HG02943 (cell line): Measurements from ENCODE around the gene MMP23B.

Experiments
- ATAC-seq: cut with Tn5 transposase; IDR thresholded peaks from one replicate; pipeline ENCODE4 v1.9.1; 2021; ENCODE audit warnings: mild to moderate bottlenecking, low read depth, moderate library complexity; ENCODE audit not compliant: unreplicated experiment

MMP23B gene

DNA sequence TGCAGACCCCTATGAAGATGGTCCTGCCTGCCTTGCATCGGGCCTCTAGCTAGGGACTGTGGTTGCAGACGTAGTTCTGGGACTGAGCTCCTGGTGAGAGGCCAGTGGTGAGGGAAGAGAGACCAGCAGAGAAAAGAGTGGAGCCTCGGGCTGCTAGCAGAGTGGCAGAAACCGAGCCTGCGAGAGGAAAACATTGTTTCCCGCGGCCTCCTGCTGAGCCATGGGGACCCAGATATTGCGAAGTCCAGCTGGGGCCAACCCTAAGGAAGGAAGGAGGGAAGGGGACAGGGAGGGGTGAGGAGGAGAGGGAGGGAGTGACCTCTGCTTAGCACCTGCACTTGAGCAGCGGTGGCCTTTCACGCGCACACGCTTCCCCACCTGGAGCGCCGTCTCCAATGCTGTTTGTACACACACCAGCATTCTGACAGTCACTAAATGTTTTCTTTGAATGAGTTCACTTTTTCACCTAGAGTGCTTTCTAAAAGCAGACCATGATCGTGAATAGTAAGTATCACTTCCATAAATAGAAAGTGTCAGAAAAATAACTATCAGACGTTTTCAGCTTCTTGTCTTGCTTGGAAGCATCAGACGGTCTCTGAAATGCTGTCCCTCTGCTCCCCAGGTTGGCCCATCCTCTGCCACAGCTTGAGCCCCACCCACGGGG is 29.5 kb upstream of the MMP23B start:
- ATAC-seq: no peak

GRCh38 chr1:1602968-1603506 is 28.9 kb upstream of the MMP23B start:
- no peak for ATAC-seq

DNA sequence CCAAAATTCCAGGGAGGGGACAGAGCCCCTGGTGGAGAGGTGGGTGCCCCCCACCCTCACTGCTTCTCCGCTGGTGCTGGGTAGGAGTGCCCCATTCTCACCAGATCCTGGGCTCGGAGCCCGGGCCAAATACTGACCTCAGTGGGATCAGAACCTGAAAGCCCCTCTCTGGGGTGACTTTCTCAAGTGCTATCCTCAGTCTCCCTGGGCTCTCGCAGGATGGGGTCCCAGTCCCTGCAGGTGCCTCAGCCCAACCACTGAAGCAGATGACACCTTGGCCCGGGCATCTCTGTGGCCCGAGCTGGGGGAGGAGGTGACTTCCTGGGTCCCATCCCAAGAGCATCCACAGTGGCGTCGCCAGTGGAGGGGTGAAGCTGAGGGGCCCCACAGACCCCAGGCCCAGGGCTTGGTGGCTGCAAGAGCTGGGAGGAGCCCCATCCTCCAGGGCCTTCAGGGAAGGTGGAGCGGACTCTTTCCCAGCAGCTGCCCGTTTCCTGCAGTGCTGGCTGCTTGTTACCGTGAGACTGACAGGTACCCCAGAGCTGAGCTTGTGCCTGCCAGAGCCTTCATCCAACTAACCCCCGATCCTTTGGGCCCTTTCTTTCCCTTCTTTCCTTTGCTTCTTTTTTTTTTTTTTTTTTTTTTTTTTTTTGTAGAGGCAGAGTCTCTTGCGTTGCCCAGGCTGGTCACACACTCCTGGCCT is 28.2 kb upstream of the MMP23B start:
- no peak for ATAC-seq

- no peak for ATAC-seq
Measured at GRCh38 chr1:1604374-1605033, 27.5 kb upstream of the MMP23B start.

DNA sequence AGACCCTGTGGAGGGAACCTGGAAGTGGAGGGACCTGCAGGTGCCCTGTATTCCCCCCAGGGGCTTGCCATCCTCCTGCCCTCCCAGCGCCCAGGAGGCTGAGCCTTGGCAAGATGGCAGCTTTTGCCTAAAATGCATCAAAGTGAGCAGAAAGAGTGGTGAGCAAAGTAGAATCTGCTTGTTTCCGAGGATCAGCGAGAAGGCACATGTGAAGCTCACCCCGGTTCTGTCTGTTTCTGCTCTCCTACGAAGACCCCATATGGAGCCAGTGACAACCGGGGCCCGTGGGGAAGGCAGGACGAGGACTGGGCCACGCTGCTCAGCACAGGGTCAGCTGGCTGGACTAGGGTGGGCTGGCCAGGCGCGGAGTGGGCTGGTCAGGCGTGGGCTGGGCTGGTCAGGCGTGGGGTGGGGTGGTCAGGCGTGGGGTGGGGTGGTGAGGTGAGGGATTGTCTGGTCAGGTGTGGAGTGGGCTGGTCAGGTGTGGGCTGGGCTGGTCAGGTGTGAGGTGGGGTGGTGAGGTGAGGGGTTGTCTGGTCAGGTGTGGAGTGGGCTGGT is 26.9 kb upstream of the MMP23B start:
- no peak for ATAC-seq

DNA sequence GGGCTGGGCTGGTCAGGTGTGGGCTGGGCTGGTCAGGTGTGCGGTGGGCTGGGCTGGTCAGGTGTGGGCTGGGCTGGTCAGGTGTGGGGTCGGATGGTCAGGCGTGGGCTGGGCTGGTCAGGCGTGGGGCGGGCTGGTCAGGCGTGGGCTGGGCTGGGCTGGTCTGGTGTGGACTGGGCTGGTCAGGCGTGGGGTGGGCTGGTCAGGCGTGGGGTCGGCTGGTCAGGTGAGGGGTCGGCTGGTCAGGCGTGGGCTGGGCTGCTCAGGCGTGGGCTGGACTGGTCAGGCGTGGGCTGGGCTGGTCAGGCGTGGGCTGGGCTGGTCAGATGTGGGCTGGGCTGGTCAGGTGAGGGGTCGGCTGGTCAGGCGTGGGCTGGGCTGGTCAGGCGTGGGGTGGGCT is 26.2 kb upstream of the MMP23B start:
- ATAC-seq: no peak

GRCh38 chr1:1606232-1606631 is 25.7 kb upstream of the MMP23B start:
- ATAC-seq: no peak

- no peak for ATAC-seq
Measured at GRCh38 chr1:1609822-1610485, 22.0 kb upstream of the MMP23B start.

DNA sequence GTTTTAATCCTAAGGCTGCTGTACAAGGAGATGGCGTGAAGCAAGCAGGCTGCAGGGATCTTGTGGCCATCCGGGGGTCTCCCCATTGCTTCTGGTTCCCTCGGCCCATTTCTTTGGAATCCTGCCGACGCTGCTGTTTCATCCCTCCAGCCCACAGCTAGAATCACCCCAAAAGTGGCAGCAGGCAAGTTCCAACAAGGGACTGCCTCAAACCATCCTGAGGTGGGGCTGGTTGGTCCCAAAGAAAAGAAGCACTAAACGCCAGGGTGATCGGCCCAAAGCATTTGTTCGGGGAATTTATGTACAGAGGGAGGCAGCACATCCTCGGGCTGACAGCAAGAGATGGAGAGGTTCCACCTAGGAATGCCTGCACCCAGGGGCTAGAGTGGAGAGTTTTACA is 21.2 kb upstream of the MMP23B start:
- ATAC-seq: no peak

DNA sequence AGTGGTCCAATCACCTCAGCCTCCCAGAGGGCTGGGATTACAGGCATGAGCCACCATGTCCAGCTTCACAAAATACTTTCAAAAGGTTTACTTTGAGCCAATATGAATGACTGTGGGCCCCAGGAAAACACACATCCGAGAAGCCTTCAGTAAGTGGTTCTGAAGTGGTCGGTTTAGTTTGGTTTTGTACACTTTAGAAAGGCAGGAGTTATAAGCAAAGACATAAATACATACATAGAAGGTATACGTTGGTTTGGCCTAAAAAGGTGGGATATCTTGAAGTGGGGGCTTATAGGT is 19.9 kb upstream of the MMP23B start:
- no peak for ATAC-seq

- no peak for ATAC-seq
Measured at GRCh38 chr1:1613509-1614082, 18.4 kb upstream of the MMP23B start.

- ATAC-seq: no peak
Measured at GRCh38 chr1:1614204-1614953, 17.6 kb upstream of the MMP23B start.

- no peak for ATAC-seq
Measured at GRCh38 chr1:1614954-1615255, 17.1 kb upstream of the MMP23B start.

GRCh38 chr1:1615256-1616044 is 16.5 kb upstream of the MMP23B start, which contains the start of gene MIB2:
Gene MIB2 (plus strand): TSS chr1:1615500. CDS start chr1:1623453, 7,953 bp downstream.
- peak; percentile 70 for ATAC-seq

DNA sequence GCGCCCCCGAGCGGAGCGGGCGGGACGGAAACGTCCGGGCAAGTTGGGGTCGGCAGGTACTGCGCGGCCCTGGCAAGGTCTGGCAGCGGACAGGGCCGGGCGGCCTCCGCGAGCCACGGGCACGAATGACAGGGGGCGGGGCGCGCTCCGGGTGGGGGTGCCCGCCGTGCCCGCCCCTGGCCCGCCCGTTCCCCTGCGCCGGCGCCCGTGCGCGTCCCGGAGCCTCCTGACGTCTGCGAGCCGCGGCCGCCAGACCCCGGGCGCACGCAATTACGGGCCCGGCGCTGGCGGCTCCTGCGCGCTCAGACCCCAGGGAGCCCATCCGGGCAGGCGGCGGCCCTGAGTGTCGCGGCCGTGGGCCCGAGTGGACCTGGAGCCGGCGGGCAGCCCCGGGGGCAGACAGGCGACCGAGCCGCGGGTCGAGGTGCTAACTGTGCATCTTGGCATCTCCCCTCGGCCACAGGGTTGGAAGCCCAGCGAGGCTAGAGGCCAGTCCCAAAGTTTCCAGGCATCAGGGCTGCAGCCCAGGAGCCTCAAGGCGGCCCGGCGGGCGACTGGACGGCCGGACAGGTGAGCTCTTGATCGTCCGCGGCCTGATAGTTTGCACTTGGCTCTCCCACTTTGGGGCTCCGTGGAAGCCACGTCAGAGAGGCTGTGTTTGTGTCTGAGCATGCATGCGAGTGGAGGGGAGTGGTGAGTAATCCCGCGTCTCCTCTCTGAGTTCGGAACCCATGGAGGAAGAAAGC is 15.8 kb upstream of the MMP23B start:
- peak; percentile 18 for ATAC-seq

DNA sequence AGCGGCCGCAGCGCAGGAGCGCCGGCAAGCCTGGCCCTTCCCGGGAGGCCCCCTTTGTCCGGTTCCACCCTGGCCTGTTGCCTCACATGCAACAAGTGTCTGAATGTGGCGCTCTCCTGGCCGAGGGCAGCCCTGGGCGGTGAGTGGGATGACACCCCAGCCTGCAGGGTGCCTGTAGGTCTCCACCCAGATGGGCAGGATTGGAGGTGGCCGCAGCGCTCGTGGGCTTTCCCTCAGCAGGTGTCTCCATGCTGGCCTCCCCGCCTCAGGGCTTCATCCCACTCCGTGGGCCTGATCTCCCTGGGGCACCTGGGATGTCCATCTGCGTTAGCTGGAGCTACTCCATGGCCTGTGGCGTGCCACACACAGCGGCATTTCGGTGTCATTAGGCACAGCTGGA is 15.1 kb upstream of the MMP23B start:
- no peak for ATAC-seq

- ATAC-seq: no peak
Measured at GRCh38 chr1:1617516-1617915, 14.5 kb upstream of the MMP23B start.

DNA sequence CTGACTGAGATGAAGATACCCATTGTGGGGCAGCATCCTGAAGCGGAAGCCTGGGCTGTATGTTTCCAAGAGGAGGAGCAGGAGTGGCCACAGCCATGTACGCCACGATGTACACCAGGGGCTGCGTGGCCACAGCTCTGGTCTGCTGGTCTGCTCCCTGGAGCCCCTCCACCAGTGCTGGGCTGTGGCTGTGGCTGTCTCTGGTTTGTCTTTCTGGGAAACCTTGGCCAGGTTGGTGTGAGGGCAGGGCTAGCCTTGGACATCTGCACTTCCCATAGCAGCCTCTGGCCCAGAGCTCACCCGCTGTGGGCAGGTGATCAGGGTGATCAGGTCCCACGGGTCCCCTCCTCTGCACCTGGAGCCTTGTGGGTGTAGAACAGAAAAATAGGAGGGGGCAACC is 14.0 kb upstream of the MMP23B start:
- no peak for ATAC-seq
